ENCODE measurements around the gene PSIP1.

Gene PSIP1

DNA sequence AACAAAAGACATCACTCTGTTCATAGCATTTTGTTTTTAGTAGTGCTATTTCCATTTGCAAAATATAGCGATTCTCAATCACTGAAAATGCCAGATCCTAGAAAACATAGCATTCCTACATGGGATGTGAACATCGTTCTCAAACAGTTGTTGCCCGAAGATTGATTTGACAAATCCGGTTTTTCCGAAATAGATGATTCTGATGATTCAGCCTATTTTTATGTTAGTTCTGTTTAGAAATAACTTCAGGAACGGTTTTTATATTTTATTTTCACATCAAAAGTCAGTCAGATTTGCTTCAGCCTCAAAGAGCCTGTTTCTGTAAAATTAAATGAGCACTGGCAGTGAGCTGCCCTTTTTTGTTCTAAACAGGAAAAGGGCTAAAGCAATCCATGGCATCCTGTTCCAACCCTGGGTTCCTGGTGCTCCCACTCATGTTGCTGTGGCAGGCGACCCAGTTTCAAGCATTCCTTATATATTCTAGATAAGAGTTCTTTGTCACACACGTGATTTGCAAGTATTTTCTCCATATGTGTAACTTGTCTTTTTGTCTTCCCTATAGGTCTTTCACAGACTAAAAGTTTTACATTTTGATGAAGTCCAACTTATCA, 14.2 kb upstream of the PSIP1 start:
- Histone ChIP-seq H3K36me3 (ENCODE audit: control insufficient read depth in 2 of 2, insufficient read depth in 1 of 2, low read length in 2 of 2) (no peaks in the 10 kb centered on the region), H3K4me1 (ENCODE audit: control insufficient read depth, insufficient read depth, low read length) (no peaks in the 10 kb centered on the region), H3K4me3 (ENCODE audit: low read depth, low read length) (no peak overlapping the region), H3K9me3 (ENCODE audit: control insufficient read depth, insufficient read depth, low read depth, low read length) (no peaks in the 10 kb centered on the region), H3K27ac (ENCODE audit: extremely low read depth, low read depth, low read length) (no peak overlapping the region)
- ChIA-PET POLR2A (interaction anchor here (1.2 kb wide), 1 partner anchor 10 kb away, joined by 5 read pairs; no protein-coding TSS in a partner anchor), CTCF (no interaction called here)
- TF ChIP-seq ZNF394 (tag by site-specific recombination; IDR thresholded peaks at IDR 0.05; ENCODE audit: borderline replicate concordance) (no peak), ZNF157 (tag by site-specific recombination; IDR thresholded peaks at IDR 0.05) (no peak), TRIM28 (IDR thresholded peaks at IDR 0.05; ENCODE audit: borderline replicate concordance, low read length) (no peak), MZF1 (tag by site-specific recombination; IDR thresholded peaks at IDR 0.05; ENCODE audit: borderline replicate concordance) (no peak), ZNF175 (tag by site-specific recombination; IDR thresholded peaks at IDR 0.05) (no peak)
- TF ChIP-seq, protein P1, sequence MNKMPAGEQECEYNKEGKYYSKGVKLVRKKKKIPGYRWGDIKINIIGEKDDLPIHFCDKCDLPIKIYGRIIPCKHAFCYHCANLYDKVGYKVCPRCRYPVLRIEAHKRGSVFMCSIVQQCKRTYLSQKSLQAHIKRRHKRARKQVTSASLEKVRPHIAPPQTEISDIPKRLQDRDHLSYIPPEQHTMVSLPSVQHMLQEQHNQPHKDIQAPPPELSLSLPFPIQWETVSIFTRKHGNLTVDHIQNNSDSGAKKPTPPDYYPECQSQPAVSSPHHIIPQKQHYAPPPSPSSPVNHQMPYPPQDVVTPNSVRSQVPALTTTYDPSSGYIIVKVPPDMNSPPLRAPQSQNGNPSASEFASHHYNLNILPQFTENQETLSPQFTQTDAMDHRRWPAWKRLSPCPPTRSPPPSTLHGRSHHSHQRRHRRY (tag by site-specific recombination; IDR thresholded peaks at IDR 0.05), result no peak

DNA sequence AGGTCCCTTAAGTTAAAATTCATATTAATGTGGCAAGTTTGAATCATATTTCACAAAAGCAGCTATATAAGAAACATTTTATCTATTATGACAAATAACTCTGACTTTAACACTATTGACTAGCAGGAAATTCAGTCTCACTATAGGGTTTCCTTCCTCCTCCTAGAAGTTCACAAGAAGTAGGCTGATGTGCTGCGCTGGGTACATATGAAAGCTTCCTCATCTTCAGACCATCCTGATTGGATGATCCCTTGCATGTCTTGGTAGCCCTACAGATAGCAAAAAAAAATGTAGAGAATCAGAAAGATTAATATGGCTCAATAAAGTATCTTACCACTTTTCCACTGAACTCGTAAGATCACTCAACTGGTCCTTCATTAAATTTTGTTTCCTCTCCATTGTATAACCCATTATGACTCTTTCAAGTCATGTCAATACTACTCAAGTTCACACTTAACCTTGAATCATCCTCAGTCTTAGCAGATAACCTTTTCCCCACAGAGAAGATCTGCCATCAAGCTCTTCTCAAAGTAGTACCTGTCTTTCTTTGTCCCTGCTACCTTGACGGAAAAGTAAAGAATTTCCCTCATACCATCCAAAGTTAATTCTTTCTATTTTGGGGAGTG, 11.5 kb upstream of the PSIP1 start:
- Histone ChIP-seq H3K27ac (ENCODE audit: extremely low read depth, low read depth, low read length) (no peak overlapping the region), H3K36me3 (ENCODE audit: control insufficient read depth in 2 of 2, insufficient read depth in 1 of 2, low read length in 2 of 2) (no peaks in the 10 kb centered on the region), H3K4me1 (ENCODE audit: control insufficient read depth, insufficient read depth, low read length) (no peaks in the 10 kb centered on the region), H3K4me3 (ENCODE audit: low read depth, low read length) (no peak overlapping the region), H3K9me3 (ENCODE audit: control insufficient read depth, insufficient read depth, low read depth, low read length) (no peaks in the 10 kb centered on the region)
- TF ChIP-seq ZNF777 (tag by site-specific recombination; IDR thresholded peaks at IDR 0.05; ENCODE audit: borderline replicate concordance) (no peak), ZNF624 (tag by site-specific recombination; IDR thresholded peaks at IDR 0.05) (no peak), KLF16 (tag by site-specific recombination; IDR thresholded peaks at IDR 0.05) (no peak)
- TF ChIP-seq, protein P2, sequence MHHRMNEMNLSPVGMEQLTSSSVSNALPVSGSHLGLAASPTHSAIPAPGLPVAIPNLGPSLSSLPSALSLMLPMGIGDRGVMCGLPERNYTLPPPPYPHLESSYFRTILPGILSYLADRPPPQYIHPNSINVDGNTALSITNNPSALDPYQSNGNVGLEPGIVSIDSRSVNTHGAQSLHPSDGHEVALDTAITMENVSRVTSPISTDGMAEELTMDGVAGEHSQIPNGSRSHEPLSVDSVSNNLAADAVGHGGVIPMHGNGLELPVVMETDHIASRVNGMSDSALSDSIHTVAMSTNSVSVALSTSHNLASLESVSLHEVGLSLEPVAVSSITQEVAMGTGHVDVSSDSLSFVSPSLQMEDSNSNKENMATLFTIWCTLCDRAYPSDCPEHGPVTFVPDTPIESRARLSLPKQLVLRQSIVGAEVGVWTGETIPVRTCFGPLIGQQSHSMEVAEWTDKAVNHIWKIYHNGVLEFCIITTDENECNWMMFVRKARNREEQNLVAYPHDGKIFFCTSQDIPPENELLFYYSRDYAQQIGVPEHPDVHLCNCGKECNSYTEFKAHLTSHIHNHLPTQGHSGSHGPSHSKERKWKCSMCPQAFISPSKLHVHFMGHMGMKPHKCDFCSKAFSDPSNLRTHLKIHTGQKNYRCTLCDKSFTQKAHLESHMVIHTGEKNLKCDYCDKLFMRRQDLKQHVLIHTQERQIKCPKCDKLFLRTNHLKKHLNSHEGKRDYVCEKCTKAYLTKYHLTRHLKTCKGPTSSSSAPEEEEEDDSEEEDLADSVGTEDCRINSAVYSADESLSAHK (tag by site-specific recombination; IDR thresholded peaks at IDR 0.05), result no peak
- ChIA-PET CTCF (interaction anchor here (0.5 kb wide), 1 partner anchor 128 kb away, joined by 3 read pairs; no protein-coding TSS in a partner anchor), POLR2A (interaction anchor here (0.6 kb wide), 1 partner anchor 10 kb away, joined by 3 read pairs; no protein-coding TSS in a partner anchor)

DNA sequence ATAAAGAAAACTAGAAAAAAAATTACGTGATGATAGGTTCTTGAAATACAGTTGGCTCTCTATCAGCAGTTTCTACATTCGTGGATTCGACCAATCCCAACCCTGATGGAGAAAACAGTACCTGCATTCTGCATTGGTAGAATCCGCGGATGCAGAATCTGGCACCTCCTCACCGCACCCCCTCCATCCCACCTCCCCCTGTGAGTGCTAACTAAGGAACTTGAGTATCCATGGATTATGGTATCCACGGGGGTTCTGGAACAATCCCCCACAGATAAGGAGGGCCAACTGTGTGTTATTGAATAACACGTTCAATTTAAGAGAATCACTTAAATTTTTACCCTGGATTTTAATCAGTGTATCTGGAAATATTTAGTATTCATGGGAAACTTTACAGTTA, 10.5 kb upstream of the PSIP1 start:
- CTCF ChIA-PET, result no interaction called here
- Histone ChIP-seq H3K4me1 (ENCODE audit: control insufficient read depth, insufficient read depth, low read length) (no peaks in the 10 kb centered on the region), H3K9me3 (ENCODE audit: control insufficient read depth, insufficient read depth, low read depth, low read length) (no peaks in the 10 kb centered on the region), H3K27ac (ENCODE audit: extremely low read depth, low read depth, low read length) (no peak overlapping the region), H3K36me3 (ENCODE audit: control insufficient read depth in 2 of 2, insufficient read depth in 1 of 2, low read length in 2 of 2) (no peaks in the 10 kb centered on the region), H3K4me3 (ENCODE audit: low read depth, low read length) (no peak overlapping the region)
- POLR2A ChIA-PET, result no interaction called here
- TF ChIP-seq, protein P1 (tag by site-specific recombination; IDR thresholded peaks at IDR 0.05), result no peak
- TF ChIP-seq, protein P3, sequence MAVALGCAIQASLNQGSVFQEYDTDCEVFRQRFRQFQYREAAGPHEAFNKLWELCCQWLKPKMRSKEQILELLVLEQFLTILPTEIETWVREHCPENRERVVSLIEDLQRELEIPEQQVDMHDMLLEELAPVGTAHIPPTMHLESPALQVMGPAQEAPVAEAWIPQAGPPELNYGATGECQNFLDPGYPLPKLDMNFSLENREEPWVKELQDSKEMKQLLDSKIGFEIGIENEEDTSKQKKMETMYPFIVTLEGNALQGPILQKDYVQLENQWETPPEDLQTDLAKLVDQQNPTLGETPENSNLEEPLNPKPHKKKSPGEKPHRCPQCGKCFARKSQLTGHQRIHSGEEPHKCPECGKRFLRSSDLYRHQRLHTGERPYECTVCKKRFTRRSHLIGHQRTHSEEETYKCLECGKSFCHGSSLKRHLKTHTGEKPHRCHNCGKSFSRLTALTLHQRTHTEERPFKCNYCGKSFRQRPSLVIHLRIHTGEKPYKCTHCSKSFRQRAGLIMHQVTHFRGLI (tag by site-specific recombination; IDR thresholded peaks at IDR 0.05), result no peak
- TF ChIP-seq ZNF747 (tag by site-specific recombination; IDR thresholded peaks at IDR 0.05), result no peak
- no peak for TF ChIP-seq MEIS1 (CRISPR knock-in tag; IDR thresholded peaks at IDR 0.05; ENCODE audit: borderline replicate concordance)
- no peak for TF ChIP-seq KLF1 (tag by site-specific recombination; IDR thresholded peaks at IDR 0.05)
- no peak for TF ChIP-seq ZNF184 (tag by site-specific recombination; IDR thresholded peaks at IDR 0.05)
- no peak for TF ChIP-seq ZNF792 (tag by site-specific recombination; IDR thresholded peaks at IDR 0.05)
- TF ChIP-seq EGR2 (tag by site-specific recombination; IDR thresholded peaks at IDR 0.05; ENCODE audit: low read depth), result no peak
- no peak for TF ChIP-seq ZNF391 (tag by site-specific recombination; IDR thresholded peaks at IDR 0.05; ENCODE audit: borderline replicate concordance, low read depth)
- TF ChIP-seq, protein P4, sequence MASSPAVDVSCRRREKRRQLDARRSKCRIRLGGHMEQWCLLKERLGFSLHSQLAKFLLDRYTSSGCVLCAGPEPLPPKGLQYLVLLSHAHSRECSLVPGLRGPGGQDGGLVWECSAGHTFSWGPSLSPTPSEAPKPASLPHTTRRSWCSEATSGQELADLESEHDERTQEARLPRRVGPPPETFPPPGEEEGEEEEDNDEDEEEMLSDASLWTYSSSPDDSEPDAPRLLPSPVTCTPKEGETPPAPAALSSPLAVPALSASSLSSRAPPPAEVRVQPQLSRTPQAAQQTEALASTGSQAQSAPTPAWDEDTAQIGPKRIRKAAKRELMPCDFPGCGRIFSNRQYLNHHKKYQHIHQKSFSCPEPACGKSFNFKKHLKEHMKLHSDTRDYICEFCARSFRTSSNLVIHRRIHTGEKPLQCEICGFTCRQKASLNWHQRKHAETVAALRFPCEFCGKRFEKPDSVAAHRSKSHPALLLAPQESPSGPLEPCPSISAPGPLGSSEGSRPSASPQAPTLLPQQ (tag by site-specific recombination; IDR thresholded peaks at IDR 0.05), result no peak
- TF ChIP-seq BCL11A (tag by site-specific recombination; IDR thresholded peaks at IDR 0.05; ENCODE audit: low read depth), result no peak
- no peak for TF ChIP-seq OSR2 (tag by site-specific recombination; IDR thresholded peaks at IDR 0.05)
- no peak for TF ChIP-seq ZNF2 (tag by site-specific recombination; IDR thresholded peaks at IDR 0.05)
- TF ChIP-seq SALL2 (tag by site-specific recombination; IDR thresholded peaks at IDR 0.05; ENCODE audit: borderline replicate concordance), result no peak
- TF ChIP-seq ZNF10 (tag by site-specific recombination; IDR thresholded peaks at IDR 0.05), result no peak
